GM18508 (cell line): ENCODE measurements around the gene C2CD3.
"Not testable (repeated sequence)": the region's sequence is repeated elsewhere in the genome, so short reads cannot be mapped to it uniquely, and the experiment has no call there.

Experiments used
- ATAC-seq: cut with Tn5 transposase; IDR thresholded peaks from one replicate; pipeline ENCODE4 v1.9.1; 2021; ENCODE audit warnings: moderate number of reproducible peaks; ENCODE audit not compliant: insufficient read depth, unreplicated experiment

Gene C2CD3

GRCh38 chr11:74168838-74169237 lies 2.0 kb downstream of the C2CD3 start:
- ATAC-seq = no peak

- ATAC-seq = no peak
These were observed 7.9 kb downstream of the C2CD3 start for GRCh38 chr11:74162681-74163467.

- ATAC-seq = no peak
These were observed 11.2 kb downstream of the C2CD3 start for GRCh38 chr11:74159642-74160041.

GRCh38 chr11:74157169-74157568 lies 13.6 kb downstream of the C2CD3 start:
- ATAC-seq = no peak

- no peak for ATAC-seq
These were observed 16.1 kb downstream of the C2CD3 start for GRCh38 chr11:74154620-74155281.

GRCh38 chr11:74153224-74153623 lies 17.6 kb downstream of the C2CD3 start:
- no peak for ATAC-seq

- no peak for ATAC-seq
These were observed 23.4 kb downstream of the C2CD3 start for GRCh38 chr11:74147199-74147929.

- no peak for ATAC-seq
These were observed 26.2 kb downstream of the C2CD3 start for GRCh38 chr11:74144592-74144991.

GRCh38 chr11:74142624-74143023 lies 28.2 kb downstream of the C2CD3 start:
- no peak for ATAC-seq

- no peak for ATAC-seq
These were observed 28.9 kb downstream of the C2CD3 start for GRCh38 chr11:74141908-74142307.

GRCh38 chr11:74141241-74141695 lies 29.5 kb downstream of the C2CD3 start:
- ATAC-seq = no peak

GRCh38 chr11:74139919-74140431 lies 30.8 kb downstream of the C2CD3 start:
- ATAC-seq = not testable (repeated sequence)

GRCh38 chr11:74139151-74139918 lies 31.5 kb downstream of the C2CD3 start:
- ATAC-seq = no peak

- ATAC-seq = no peak
These were observed 32.2 kb downstream of the C2CD3 start for GRCh38 chr11:74138572-74138971.

GRCh38 chr11:74138021-74138420 lies 32.8 kb downstream of the C2CD3 start:
- no peak for ATAC-seq

- ATAC-seq = no peak
These were observed 35.5 kb downstream of the C2CD3 start for GRCh38 chr11:74135127-74135840.

- no peak for ATAC-seq
These were observed 36.1 kb downstream of the C2CD3 start for GRCh38 chr11:74134661-74135060.

GRCh38 chr11:74133436-74133835 lies 37.4 kb downstream of the C2CD3 start:
- no peak for ATAC-seq

- no peak for ATAC-seq
These were observed 38.0 kb downstream of the C2CD3 start for GRCh38 chr11:74132833-74133232.
